ENCODE results near the gene SFXN5.

SFXN5 gene

DNA sequence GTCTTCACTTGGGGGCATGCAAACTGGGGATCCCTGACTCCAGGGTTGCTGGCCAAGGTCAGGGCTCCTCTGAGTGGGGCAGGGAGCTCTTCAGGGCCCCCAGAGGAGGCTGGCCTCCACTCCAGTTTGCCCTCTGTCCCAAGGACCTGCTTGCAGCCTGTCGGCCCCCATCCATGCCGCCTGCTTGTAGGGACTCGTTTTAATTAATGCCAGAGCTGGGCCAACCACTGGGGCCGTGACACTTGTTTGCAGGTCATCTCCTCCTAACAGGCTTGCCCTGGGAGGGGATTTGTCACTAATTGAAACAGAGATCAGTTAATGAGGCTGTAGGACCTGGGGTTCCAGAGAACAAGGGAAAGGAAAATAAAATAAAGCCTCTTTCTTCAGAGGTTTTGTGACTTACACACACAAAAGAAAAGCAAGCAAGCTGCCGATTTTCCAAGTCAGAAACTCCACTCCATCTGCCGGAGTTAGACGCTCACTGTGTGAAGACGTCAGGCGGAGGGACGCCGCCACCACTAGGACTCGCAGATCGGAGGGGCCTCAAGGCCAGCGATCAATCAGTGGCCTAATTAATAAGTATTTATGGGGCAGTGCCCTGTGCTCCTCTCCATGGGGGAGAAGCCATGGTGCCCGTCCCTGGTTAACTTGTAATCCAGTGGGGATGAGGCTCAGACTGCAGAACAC, 75.9 kb downstream of the SFXN5 start:
- in situ Hi-C loops (cut with MboI; ENCODE audit: low sequenced_read_pairs) = loop anchor here (25.0 kb wide), 1 partner anchor 167 kb away; no protein-coding TSS in a partner anchor

GRCh38 chr2:72994991-72995380, 76.5 kb downstream of the SFXN5 start:
- in situ Hi-C loops (cut with MboI; ENCODE audit: low sequenced_read_pairs) = loop anchor here (25.0 kb wide), 1 partner anchor 167 kb away; no protein-coding TSS in a partner anchor

DNA sequence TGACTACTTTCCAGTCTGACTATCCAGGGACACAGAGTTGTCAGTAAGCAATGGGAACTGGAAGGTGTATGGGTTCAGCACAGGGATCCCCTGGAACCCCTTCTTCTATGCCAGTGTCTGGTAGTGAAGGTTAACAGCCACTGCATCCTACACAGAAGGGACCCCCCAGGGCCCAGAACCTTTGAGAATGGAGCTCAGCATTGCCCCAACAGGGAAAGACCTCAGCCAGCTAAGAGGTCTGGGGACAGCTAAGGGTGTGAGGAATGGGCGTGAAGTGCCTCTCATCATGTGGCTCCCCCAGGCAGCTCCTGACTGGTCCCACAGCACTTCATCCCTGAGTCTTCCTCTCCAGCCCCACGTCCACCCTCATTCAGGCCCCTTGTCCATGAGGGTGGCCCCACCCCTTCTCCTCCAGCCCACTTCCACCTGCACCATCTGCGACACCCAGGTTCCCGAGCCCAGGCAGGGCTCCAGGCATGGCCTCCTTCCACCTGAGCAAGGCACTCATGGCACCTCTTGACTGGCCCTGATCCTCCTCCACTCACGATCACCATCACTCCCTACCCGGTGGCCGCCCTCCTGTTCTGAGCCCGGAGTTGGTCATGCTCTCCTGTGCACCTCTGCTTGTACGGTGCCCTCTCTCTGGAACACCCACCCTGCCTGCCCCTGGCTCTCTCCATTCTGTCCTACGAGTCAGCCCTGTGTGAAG, 77.1 kb downstream of the SFXN5 start:
- in situ Hi-C loops (cut with MboI; ENCODE audit: low sequenced_read_pairs) = loop anchor here (25.0 kb wide), 1 partner anchor 168 kb away; no protein-coding TSS in a partner anchor

DNA sequence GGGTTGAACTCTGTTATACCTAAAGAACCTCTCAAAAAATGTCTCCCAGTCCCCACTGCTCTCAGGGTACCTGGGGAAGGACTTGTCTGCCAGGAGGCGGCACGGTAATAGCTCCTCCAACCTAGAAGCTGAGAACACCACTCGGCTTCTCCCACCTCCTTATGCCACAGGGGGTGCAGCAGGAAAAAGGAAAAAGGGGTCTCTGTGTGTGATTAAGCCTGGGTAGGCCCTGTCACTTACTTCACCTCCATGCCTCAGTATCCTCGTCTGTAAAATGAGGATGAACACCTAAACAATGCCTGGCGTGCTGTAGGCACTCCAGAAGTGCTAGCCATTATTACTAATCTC, 77.6 kb downstream of the SFXN5 start:
- in situ Hi-C loops (cut with MboI; ENCODE audit: low sequenced_read_pairs) = loop anchor here (25.0 kb wide), 1 partner anchor 168 kb away; no protein-coding TSS in a partner anchor

GRCh38 chr2:72993147-72993932, 78.2 kb downstream of the SFXN5 start:
- in situ Hi-C loops (cut with MboI; ENCODE audit: low sequenced_read_pairs) = loop anchor here (25.0 kb wide), 1 partner anchor 169 kb away; no protein-coding TSS in a partner anchor

DNA sequence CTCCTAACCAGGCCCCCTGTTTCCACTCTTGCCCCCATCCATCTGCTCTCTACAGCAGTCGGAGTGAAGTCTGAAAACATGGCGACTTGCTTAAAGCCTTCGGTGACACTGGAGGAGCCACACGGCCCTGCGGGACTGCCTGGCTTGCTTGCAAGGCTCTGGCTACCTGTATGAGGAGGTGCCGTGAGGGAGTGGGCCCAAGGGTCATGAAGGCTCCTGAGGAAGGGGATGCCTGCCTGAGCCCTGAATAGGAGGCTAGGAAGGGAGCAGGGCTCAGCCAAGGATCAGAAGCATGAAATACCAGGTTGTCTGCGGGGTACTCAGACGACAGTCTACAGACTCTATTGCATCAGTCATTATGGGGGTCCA, 78.8 kb downstream of the SFXN5 start:
- in situ Hi-C loops (cut with MboI; ENCODE audit: low sequenced_read_pairs) = loop anchor here (25.0 kb wide), 1 partner anchor 170 kb away; no protein-coding TSS in a partner anchor

- in situ Hi-C loops (cut with MboI; ENCODE audit: low sequenced_read_pairs) = loop anchor here (25.0 kb wide), 1 partner anchor 170 kb away; no protein-coding TSS in a partner anchor
Observed at GRCh38 chr2:72991980-72992733, 79.4 kb downstream of the SFXN5 start.

- in situ Hi-C loops (cut with MboI; ENCODE audit: low sequenced_read_pairs) = loop anchor here (25.0 kb wide), 1 partner anchor 171 kb away; no protein-coding TSS in a partner anchor
Observed at GRCh38 chr2:72991439-72991725, 80.1 kb downstream of the SFXN5 start.

DNA sequence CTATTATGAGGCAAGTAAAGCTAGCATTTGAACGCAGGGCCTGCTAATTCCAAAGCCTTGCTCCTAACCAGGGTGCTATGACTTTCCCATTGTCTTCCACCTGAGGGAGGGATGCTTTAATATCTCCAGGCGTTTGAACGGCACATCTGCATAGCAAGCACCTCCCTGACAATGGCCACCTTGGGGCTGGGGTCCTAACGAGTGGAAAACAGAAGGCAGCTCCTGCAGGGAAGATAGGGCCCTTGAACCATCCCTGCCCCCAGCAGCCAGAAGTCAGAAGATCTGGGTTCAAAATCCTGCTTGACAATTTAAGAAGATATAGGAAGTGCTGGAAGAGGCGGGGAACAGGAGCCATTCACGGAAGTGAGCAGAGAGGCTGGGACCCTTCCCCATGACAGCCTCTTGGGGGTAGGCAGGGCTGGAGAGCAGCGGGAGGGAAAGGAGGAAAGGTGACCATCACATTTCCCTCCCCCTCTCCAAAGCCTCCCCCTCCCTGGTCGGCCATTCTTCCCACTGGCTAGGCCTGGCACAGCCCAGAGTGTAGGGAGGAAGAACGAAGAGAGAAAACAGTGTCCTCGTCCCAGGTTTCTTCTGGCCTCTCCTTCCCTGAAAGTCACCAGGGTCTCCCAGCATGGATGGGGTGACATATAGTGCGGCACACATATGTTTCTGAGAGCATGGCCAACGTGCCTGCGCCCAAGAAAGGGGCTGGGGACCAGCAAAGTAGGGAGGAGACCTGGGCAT, 80.6 kb downstream of the SFXN5 start:
- in situ Hi-C loops (cut with MboI; ENCODE audit: low sequenced_read_pairs) = loop anchor here (25.0 kb wide), 1 partner anchor 171 kb away; no protein-coding TSS in a partner anchor

- in situ Hi-C loops (cut with MboI; ENCODE audit: low sequenced_read_pairs) = loop anchor here (25.0 kb wide), 1 partner anchor 172 kb away; no protein-coding TSS in a partner anchor
Observed at GRCh38 chr2:72989770-72990556, 81.5 kb downstream of the SFXN5 start.

- in situ Hi-C loops (cut with MboI; ENCODE audit: low sequenced_read_pairs) = loop anchor here (25.0 kb wide), 1 partner anchor 174 kb away; no protein-coding TSS in a partner anchor
Observed at GRCh38 chr2:72988726-72989273, 82.7 kb downstream of the SFXN5 start.

DNA sequence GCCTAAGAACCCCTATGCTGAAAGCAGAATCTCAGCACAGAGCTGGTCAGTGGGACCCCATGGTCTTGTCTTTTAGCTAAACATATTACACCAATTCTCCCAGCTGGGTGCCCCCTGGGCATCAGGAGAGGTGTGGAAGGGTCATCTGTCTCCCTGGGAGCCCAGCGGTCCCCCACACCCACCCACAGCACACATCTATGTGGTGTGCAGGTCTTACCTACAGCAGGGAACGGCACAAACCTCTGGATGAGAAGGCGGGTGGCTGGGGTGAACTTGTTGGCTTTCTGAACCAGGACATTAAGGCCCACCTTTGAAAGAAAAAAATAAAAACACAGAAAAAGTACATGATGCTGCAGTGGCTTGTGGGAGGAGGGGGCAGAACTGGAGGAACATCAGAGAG, 83.5 kb downstream of the SFXN5 start:
- in situ Hi-C loops (cut with MboI; ENCODE audit: low sequenced_read_pairs) = loop anchor here (25.0 kb wide), 1 partner anchor 174 kb away; no protein-coding TSS in a partner anchor

DNA sequence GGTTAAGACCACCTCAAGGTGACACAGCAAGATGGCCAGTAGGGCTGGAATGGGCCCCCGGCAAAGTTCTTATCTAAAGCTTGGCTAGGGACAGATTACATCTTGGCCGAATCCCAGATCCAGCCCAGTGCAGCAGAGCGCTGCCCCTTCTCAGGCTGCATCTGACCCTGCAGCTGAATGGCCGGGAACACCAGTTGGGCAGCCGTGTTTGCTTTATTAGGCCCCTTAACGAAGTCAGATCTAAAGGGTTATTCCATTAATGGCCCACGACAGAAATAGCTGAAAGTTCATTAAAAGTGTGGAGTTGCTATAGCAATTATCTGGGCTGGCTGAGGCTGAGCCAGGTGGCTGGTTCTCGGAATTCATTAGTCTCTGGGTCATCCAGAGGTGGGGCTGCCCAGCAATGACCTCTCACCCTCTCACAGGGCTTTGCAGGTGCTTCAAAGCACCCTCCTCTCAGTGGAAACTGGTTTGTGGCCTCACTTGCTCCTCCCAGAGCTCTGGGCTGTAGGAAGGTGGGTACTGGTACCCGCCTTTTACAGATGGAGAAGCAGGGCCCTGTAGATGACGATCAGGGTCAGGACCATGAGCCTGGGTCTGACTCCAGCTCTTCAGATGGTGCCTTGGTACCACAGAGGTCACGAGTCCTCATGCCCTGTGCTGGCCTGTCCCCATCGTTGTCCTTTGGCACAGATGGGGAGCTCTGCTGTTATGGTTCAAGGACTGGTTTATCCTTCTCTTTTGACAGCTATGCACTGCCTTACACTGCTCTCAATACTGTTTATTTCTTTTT, 85.4 kb downstream of the SFXN5 start:
- in situ Hi-C loops (cut with MboI; ENCODE audit: low sequenced_read_pairs) = loop anchor here (25.0 kb wide), 1 partner anchor 176 kb away; no protein-coding TSS in a partner anchor

DNA sequence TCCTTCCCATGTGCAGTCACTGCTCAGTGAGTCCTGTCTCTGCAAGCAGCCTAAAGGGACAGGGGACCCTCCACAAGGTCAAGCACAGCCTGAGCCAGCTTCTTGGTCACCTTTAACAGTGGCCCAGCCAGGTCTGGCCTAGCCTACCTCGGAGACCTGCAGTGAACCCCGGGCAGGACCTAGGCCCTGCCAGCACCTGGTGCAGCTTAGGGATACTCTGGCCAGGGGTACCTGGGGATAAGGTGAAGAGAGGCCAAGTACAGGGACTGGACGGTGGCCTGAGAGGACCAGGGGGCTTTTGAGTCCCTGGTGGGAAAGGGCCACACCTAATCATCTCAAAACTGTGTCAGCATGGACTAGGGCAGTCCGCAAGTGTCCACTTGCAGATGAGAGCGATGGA, 86.4 kb downstream of the SFXN5 start:
- in situ Hi-C loops (cut with MboI; ENCODE audit: low sequenced_read_pairs) = loop anchor here (25.0 kb wide), 1 partner anchor 177 kb away; no protein-coding TSS in a partner anchor

DNA sequence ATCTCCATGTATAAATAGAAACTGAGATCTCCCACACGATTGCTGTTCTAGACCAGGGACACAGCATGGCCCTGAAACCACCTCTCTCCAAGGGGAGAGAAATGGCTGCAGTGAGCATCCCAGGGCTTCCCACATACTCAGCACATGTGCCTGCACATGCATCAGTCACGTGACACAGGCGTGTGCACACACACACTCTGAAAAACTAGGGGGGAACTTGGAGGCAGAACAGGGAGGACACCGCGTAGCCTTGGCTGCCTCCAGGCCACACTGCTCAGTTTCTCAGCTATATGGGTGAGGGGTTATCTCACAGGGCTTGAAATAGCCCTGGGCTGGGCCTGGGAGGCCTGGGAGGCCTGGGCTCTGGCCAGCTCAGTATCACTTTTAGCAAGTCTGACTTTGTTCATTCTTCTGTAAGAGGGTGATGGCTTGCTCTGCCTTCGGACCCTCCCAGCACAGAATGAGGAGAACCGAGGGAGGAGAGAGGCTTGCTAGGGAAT, 87.3 kb downstream of the SFXN5 start:
- in situ Hi-C loops (cut with MboI; ENCODE audit: low sequenced_read_pairs) = loop anchor here (25.0 kb wide), 1 partner anchor 178 kb away; no protein-coding TSS in a partner anchor

DNA sequence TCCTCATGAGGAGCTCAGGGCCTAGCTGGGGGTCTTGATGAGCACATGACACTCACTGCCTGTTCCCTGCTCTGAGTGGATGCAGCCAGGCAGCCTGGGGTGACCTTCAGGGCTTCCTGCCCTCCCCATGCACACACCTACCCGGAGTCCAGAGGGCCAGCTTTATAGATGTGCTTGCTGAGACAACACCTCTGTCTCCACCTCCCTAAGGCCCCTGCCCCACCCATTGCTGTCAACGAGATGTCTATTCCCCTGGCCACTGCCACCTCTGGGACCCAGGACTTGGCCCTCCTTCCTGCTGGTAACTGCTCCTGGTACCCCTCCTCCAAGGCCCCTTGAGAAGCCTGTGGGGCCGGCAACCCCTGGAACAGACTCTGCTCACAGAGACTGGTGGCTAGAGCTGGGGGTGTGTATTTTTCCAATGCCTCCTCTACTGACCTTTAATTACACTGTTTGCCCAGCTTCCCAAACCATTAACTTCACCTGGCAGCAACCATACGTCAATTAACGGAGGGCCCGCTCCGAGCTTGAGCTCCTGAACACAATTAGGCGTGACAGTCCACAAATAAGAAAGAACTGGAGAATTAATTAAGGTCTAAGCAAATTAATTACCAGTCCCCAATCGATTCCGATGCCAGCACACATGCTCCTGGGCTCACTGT, 87.9 kb downstream of the SFXN5 start:
- in situ Hi-C loops (cut with MboI; ENCODE audit: low sequenced_read_pairs) = loop anchor here (25.0 kb wide), 1 partner anchor 179 kb away; no protein-coding TSS in a partner anchor
